SK-N-SH (cell line): ENCODE data around the gene PODXL. TPM values are rescaled to one million over a fixed set of nuclear protein-coding genes. Genes with fewer than 3 reads are reported as not detected.
A peak's percentile ranks its signal among the peaks of the same experiment; 100 is the strongest.

ENCODE experiments used
- CTCF ChIA-PET: fragments of 300-600, 350-600 bp; formaldehyde crosslinking; extraction: SDS; loops from one replicate; lab custom pipeline; 2021; lab: Yijun Ruan, JAX
- POLR2A ChIA-PET: fragments of 350-600 bp; sonication (Branson Sonifier 250); formaldehyde crosslinking; extraction: SDS; loops from one replicate; lab custom pipeline; 2020; ENCODE audit warnings: antibody characterized with exemption, inconsistent platforms; lab: Yijun Ruan, JAX
- DNase-seq: peaks from one replicate; pipeline ENCODE4 v3.0.0; 2012
- H2AFZ ChIP-seq: fragments of 200-600 bp; sonication (generic); 2 replicates; pipeline ENCODE4 v1.8.1; 2016; ENCODE audit warnings: antibody characterized with exemption, mild to moderate bottlenecking, low read depth
- H3F3A ChIP-seq: fragments of 200-600 bp; sonication (generic); replicated peaks from 2 replicates; pipeline ENCODE3; 2016; ENCODE audit warnings: antibody characterized with exemption, mild to moderate bottlenecking; ENCODE audit not compliant: insufficient read depth
- H3K27ac ChIP-seq, 2 experiments: fragments of 200-500 bp in 1 of 2; fragments of 200-600 bp in 1 of 2; sonication (Bioruptor generic) in 1 of 2; sonication (generic), shearing (Covaris generic) in 1 of 2; 2 replicates each; pipeline versions ENCODE4 v1.5.1 to v1.6.1; 2014 to 2016; ENCODE audit warnings: low read depth in 2 of 2, inconsistent platforms in 1 of 2, low read length in 1 of 2, mild to moderate bottlenecking in 1 of 2, mixed read lengths in 1 of 2
- H3K27me3 ChIP-seq: fragments of 200-600 bp; sonication (generic), shearing (Covaris generic); 2 replicates; pipeline ENCODE4 v1.6.1; 2016; ENCODE audit warnings: mixed run types; ENCODE audit not compliant: insufficient read depth
- H3K36me3 ChIP-seq, 2 experiments: fragments of 200-500 bp in 1 of 2; fragments of 200-600 bp in 1 of 2; sonication (Bioruptor generic) in 1 of 2; sonication (generic) in 1 of 2; replicated peaks in 1 of 2; 2 replicates each; pipeline versions ENCODE3 to v1.5.1; 2014 to 2016; ENCODE audit warnings: low read length in 1 of 2, mild to moderate bottlenecking in 1 of 2; ENCODE audit not compliant: insufficient read depth in 2 of 2, control insufficient read depth in 1 of 2
- H3K4me1 ChIP-seq, 2 experiments: fragments of 200-500 bp in 1 of 2; fragments of 200-600 bp in 1 of 2; sonication (Bioruptor generic) in 1 of 2; sonication (generic), shearing (Covaris generic) in 1 of 2; 2 replicates each; pipeline versions ENCODE4 v1.5.1 to v1.6.1; 2014 to 2016; ENCODE audit warnings: low read depth in 1 of 2, low read length in 1 of 2, mixed run types in 1 of 2; ENCODE audit not compliant: insufficient read depth in 2 of 2, control insufficient read depth in 1 of 2
- H3K4me2 ChIP-seq: fragments of 200-600 bp; sonication (generic), shearing (Covaris generic); 2 replicates; pipeline ENCODE4 v1.6.1; 2017; ENCODE audit warnings: mixed run types
- H3K4me3 ChIP-seq, 2 experiments: fragments of 200-500 bp in 1 of 2; fragments of 200-600 bp in 1 of 2; sonication (Bioruptor generic) in 1 of 2; sonication (generic), shearing (Covaris generic) in 1 of 2; 2 replicates each; pipeline versions ENCODE4 v1.5.1 to v1.8.1; 2014 to 2016; ENCODE audit warnings: low read depth in 2 of 2, inconsistent platforms in 1 of 2, low read length in 1 of 2, mild to moderate bottlenecking in 1 of 2, mixed read lengths in 1 of 2, moderate library complexity in 1 of 2
- H3K79me2 ChIP-seq: fragments of 200-600 bp; sonication (generic); 2 replicates; pipeline ENCODE4 v1.8.1; 2017; ENCODE audit warnings: mild to moderate bottlenecking; ENCODE audit not compliant: insufficient read depth
- H3K9ac ChIP-seq: fragments of 200-600 bp; sonication (generic); 2 replicates; pipeline ENCODE4 v1.6.1; 2017; ENCODE audit warnings: mixed run types
- H3K9me2 ChIP-seq: fragments of 200-600 bp; sonication (generic); 2 replicates; pipeline ENCODE4 v1.6.1; 2017; ENCODE audit warnings: mixed run types
- H3K9me3 ChIP-seq: fragments of 200-600 bp; sonication (generic); 2 replicates; pipeline ENCODE4 v1.6.1; 2017; ENCODE audit warnings: mixed run types, mild to moderate bottlenecking, moderate library complexity
- H4K20me1 ChIP-seq: fragments of 200-600 bp; sonication (generic); 2 replicates; pipeline ENCODE4 v1.6.1; 2017; ENCODE audit warnings: mild to moderate bottlenecking, mixed run types; ENCODE audit not compliant: insufficient read depth
- ELF1 ChIP-seq: IDR thresholded peaks from 2 replicates; pipeline ENCODE4 v1.4.0; 2012
- EP300 ChIP-seq, 2 experiments: IDR thresholded peaks; 2 replicates each; pipeline versions ENCODE4 v1.4.0 to v1.6.1; 2012; ENCODE audit warnings: borderline replicate concordance in 1 of 2, low read depth in 1 of 2, low read length in 1 of 2
- EZH2phosphoT487 ChIP-seq: fragments of 200-600 bp; sonication (generic); IDR thresholded peaks from 2 replicates; pipeline ENCODE4 v1.6.1; 2017; ENCODE audit warnings: low read depth, mixed run types, mild to moderate bottlenecking, antibody characterized with exemption, moderate library complexity, borderline replicate concordance
- FOSL2 ChIP-seq: IDR thresholded peaks from 2 replicates; pipeline ENCODE4 v1.4.0; 2012; ENCODE audit warnings: low read depth, mild to moderate bottlenecking, moderate library complexity, borderline replicate concordance
- FOXM1 ChIP-seq: IDR thresholded peaks from 2 replicates; pipeline ENCODE4 v1.4.0; 2012; ENCODE audit warnings: low read depth, mild to moderate bottlenecking
- GABPA ChIP-seq: IDR thresholded peaks from 2 replicates; pipeline ENCODE4 v1.4.0; 2012; ENCODE audit warnings: low read depth, mild to moderate bottlenecking
- GATA2 ChIP-seq: sonication (generic); formaldehyde crosslinking; IDR thresholded peaks from 2 replicates; pipeline ENCODE4 v1.5.0; 2020; ENCODE audit warnings: mild to moderate bottlenecking, missing genetic modification reagents
- MXI1 ChIP-seq: IDR thresholded peaks from 2 replicates; pipeline ENCODE4 v1.6.1; 2012; ENCODE audit warnings: mild to moderate bottlenecking, low read depth, low read length, improper control_type of control experiment
- POLR2AphosphoS5 ChIP-seq: IDR thresholded peaks from 2 replicates; pipeline ENCODE4 v1.6.1; 2012; ENCODE audit warnings: low read depth, low read length
- RXRA ChIP-seq: IDR thresholded peaks from 2 replicates; pipeline ENCODE4 v1.4.0; 2012; ENCODE audit warnings: low read depth, mild to moderate bottlenecking, borderline replicate concordance
- TAF1 ChIP-seq: IDR thresholded peaks from 2 replicates; pipeline ENCODE4 v1.6.1; 2012; ENCODE audit warnings: low read depth, mild to moderate bottlenecking, low read length, moderate library complexity, borderline replicate concordance
- TCF12 ChIP-seq: IDR thresholded peaks from 2 replicates; pipeline ENCODE4 v1.4.0; 2012
- TEAD4 ChIP-seq: IDR thresholded peaks from 2 replicates; pipeline ENCODE4 v1.4.0; 2012; ENCODE audit warnings: mild to moderate bottlenecking, borderline replicate concordance; ENCODE audit not compliant: insufficient read depth
- WGBS: methylation state at CpG from one replicate; pipeline ENCODE4 v1.1.6; 2017; ENCODE audit warnings: low lambda C conversion rate; 5-methylcytosine and 5-hydroxymethylcytosine counted together
- polyA plus RNA-seq, 3 experiments: library from polyadenylated mRNA; depleted of rRNA; stranded (reverse); fragments of >200 nt; gene quantifications; 2 replicates each; pipeline ENCODE4 v1.2.3, GENCODE V29; 2012
- TF ChIP-seq, protein P1 (sequence below): IDR thresholded peaks from 2 replicates; pipeline ENCODE4 v1.4.0; 2012; ENCODE audit warnings: low read depth
- TF ChIP-seq, protein P2 (sequence below): IDR thresholded peaks from 2 replicates; pipeline ENCODE4 v1.4.0; 2012; ENCODE audit warnings: low read depth, borderline replicate concordance
- TF ChIP-seq, protein P3 (sequence below): IDR thresholded peaks from 2 replicates; pipeline ENCODE4 v1.4.0; 2012; ENCODE audit warnings: low read depth, borderline replicate concordance
- TF ChIP-seq, protein P4 (sequence below): IDR thresholded peaks from 2 replicates; pipeline ENCODE4; 2012

PODXL gene
- polyA plus RNA-seq, 1 of the 3 experiments (the other 2 are of a cell fraction), result 76.1 TPM

DNA sequence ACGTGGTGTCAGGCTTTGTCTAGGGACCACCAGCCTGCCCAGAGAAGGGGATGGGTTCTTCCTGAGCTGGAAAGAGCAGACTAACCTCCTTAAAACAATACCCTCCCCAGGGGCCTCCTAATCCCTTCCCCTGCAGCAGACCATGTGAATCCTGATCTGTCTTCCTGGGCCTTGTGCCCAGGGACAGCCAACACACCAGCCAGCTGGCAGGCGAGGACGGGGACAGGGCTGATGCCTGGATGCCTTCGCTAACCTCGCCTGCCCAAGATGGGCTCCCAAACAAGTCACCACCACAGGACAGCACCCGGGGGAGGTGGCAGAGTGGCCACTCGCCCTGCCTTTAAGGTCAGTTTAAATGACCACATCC, 17.6 kb downstream of the PODXL start:
- no peaks in the 10 kb centered on the region for H3K9me2 ChIP-seq
- CTCF ChIA-PET, result interaction anchor here (0.8 to 7.9 kb wide), 7 partner anchors 9 to 153 kb away, joined by 3 to 50 read pairs (median 9); no protein-coding TSS in a partner anchor
- peaks cover 0 to 16% of the 10 kb centered on the region in 2 experiments for H3K36me3 ChIP-seq
- WGBS, result 83% methylated on average over 7 of the region's 7 CpGs
- H3K27me3 ChIP-seq, result no peaks in the 10 kb centered on the region
- peaks cover 96% of the 10 kb centered on the region for H4K20me1 ChIP-seq
- POLR2A ChIA-PET, result no interaction called here
- H3K9ac ChIP-seq, result peak overlapping the region; percentile 12; the same call in 1 of the 2 replicates
- no peak for DNase-seq
- H3K4me3 ChIP-seq, result no peak overlapping the region
- peaks cover 27 to 30% of the 10 kb centered on the region in 2 experiments; a peak in 3 of 4 replicates for H3K4me1 ChIP-seq
- H3K79me2 ChIP-seq, result peaks cover 100% of the 10 kb centered on the region
- peaks cover 49% of the 10 kb centered on the region for H3F3A ChIP-seq
- TF ChIP-seq MXI1 (no peak), RXRA (no peak), TCF12 (no peak), GABPA (no peak), POLR2AphosphoS5 (no peak), GATA2 (CRISPR knock-in tag) (no peak)
- TF ChIP-seq, all 33 proteins: peak for 0
- Histone ChIP-seq H2AFZ (no peak overlapping the region), H3K27ac (peak overlapping the region; percentile 64 to 76), H3K4me2 (peak overlapping the region; percentile 25; the same call in 1 of the 2 replicates), H3K9me3 (no peaks in the 10 kb centered on the region)

DNA sequence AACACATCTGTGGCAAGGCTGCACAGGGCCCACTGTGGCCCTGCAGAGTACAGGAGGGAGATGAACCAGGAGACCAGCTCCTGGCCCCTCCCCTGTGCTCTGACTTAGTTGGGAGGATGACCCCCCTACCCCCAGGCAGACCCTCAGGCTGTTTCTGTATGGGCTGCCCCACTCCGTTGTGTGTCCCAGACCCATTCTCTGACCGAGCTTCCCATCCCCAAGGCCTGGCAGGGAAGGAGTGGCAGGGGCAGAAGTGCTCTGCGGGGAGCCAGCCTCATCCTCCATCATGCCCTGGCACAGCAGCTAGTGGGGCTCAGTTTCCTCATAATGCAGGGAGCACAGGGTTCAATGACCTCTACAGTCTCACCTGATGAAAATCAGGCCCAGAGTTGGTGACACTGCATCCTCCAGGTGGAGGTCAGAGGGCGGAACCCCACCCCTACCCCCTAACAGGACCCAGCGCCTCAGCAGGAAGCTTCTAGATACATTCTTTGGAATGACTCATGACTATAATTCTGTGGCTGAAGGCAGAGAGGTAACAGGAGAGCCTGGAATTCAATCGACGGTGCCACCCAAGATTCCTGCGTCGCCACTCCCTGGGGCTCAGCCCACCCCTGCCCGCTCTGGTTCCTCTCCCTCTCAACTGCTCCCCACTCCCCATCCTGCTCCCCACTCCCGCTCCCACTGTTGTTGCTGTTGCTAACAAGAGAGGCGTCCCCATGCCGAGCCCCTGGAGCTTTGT, 18.2 kb downstream of the PODXL start:
- peak overlapping the region; percentile 12; the same call in 1 of the 2 replicates for H3K9ac ChIP-seq
- peaks cover 100% of the 10 kb centered on the region for H3K79me2 ChIP-seq
- H3K9me2 ChIP-seq, result no peaks in the 10 kb centered on the region
- no peak for DNase-seq
- CTCF ChIA-PET, result interaction anchor here (0.8 to 7.9 kb wide), 9 partner anchors 8 to 153 kb away, joined by 3 to 50 read pairs (median 5); no protein-coding TSS in a partner anchor
- TF ChIP-seq ELF1 (no peak), TCF12 (peak; percentile 72), TEAD4 (peak; percentile 61), FOSL2 (peak; percentile 82; the same call in 1 of the 2 replicates), EP300 (IDR thresholded peaks at IDR 0.05; ENCODE audit: borderline replicate concordance in 1 of 2, low read depth in 1 of 2, low read length in 1 of 2) (peak in 1 of 2 experiments; percentile 66; a peak in 1 of 4 replicates), EZH2phosphoT487 (no peak), TAF1 (no peak), GABPA (no peak), POLR2AphosphoS5 (no peak), FOXM1 (no peak)
- TF ChIP-seq, protein P1, sequence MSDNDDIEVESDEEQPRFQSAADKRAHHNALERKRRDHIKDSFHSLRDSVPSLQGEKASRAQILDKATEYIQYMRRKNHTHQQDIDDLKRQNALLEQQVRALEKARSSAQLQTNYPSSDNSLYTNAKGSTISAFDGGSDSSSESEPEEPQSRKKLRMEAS, result no peak
- TF ChIP-seq, protein P2, sequence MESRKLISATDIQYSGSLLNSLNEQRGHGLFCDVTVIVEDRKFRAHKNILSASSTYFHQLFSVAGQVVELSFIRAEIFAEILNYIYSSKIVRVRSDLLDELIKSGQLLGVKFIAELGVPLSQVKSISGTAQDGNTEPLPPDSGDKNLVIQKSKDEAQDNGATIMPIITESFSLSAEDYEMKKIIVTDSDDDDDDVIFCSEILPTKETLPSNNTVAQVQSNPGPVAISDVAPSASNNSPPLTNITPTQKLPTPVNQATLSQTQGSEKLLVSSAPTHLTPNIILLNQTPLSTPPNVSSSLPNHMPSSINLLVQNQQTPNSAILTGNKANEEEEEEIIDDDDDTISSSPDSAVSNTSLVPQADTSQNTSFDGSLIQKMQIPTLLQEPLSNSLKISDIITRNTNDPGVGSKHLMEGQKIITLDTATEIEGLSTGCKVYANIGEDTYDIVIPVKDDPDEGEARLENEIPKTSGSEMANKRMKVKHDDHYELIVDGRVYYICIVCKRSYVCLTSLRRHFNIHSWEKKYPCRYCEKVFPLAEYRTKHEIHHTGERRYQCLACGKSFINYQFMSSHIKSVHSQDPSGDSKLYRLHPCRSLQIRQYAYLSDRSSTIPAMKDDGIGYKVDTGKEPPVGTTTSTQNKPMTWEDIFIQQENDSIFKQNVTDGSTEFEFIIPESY, result no peak
- TF ChIP-seq, protein P3, sequence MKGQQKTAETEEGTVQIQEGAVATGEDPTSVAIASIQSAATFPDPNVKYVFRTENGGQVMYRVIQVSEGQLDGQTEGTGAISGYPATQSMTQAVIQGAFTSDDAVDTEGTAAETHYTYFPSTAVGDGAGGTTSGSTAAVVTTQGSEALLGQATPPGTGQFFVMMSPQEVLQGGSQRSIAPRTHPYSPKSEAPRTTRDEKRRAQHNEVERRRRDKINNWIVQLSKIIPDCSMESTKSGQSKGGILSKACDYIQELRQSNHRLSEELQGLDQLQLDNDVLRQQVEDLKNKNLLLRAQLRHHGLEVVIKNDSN, result no peak
- TF ChIP-seq, protein P4, sequence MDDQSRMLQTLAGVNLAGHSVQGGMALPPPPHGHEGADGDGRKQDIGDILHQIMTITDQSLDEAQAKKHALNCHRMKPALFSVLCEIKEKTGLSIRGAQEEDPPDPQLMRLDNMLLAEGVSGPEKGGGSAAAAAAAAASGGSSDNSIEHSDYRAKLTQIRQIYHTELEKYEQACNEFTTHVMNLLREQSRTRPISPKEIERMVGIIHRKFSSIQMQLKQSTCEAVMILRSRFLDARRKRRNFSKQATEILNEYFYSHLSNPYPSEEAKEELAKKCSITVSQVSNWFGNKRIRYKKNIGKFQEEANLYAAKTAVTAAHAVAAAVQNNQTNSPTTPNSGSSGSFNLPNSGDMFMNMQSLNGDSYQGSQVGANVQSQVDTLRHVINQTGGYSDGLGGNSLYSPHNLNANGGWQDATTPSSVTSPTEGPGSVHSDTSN, result peak; percentile 62; the same call in 1 of the 2 replicates
- H3K27me3 ChIP-seq, result no peaks in the 10 kb centered on the region
- peak overlapping the region; percentile 64 to 76 for H3K27ac ChIP-seq
- H2AFZ ChIP-seq, result no peak overlapping the region
- H4K20me1 ChIP-seq, result peaks cover 96% of the 10 kb centered on the region
- peak overlapping the region; percentile 25 for H3K4me2 ChIP-seq
- H3K9me3 ChIP-seq, result no peaks in the 10 kb centered on the region
- peaks cover 49% of the 10 kb centered on the region for H3F3A ChIP-seq
- H3K36me3 ChIP-seq, result peaks cover 0 to 16% of the 10 kb centered on the region in 2 experiments
- POLR2A ChIA-PET, result no interaction called here
- H3K4me3 ChIP-seq, result no peak overlapping the region
- H3K4me1 ChIP-seq, result peaks cover 27 to 34% of the 10 kb centered on the region in 2 experiments; a peak in 3 of 4 replicates
- 67% methylated on average over 12 of the region's 13 CpGs for WGBS
